ENCODE results near the gene CYP19A1. TPM values are rescaled to one million over a fixed set of nuclear protein-coding genes. Genes with fewer than 3 reads are reported as not detected.

The CYP19A1 gene
- total and polyA plus RNA-seq, 9 of the 15 experiments (the other 6 are each of a cell fraction or from before 2014, with no cell fraction given): 0.16 to 0.63 (median 0.47) TPM; not detected in 3

- TF ChIP-seq ZNF655 (CRISPR knock-in tag; IDR thresholded peaks at IDR 0.05) (no peak), MNT (conservative IDR thresholded peaks at IDR 0.05) (no peak), HES1 (IDR thresholded peaks at IDR 0.05; ENCODE audit: low read depth) (no peak), ZBTB43 (CRISPR knock-in tag; IDR thresholded peaks at IDR 0.05) (no peak)
Measured at GRCh38 chr15:51199541-51199940, 138.9 kb downstream of the CYP19A1 start (continued).

GRCh38 chr15:51198701-51199232 lies 139.6 kb downstream of the CYP19A1 start:
- DNase-seq (ENCODE audit: extremely low read depth in 1 of 4, low spot score in 3 of 4): no peak
- FAIRE-seq: no peak
- Histone ChIP-seq H3K4me1 (replicated peaks in 1 of 2; ENCODE audit: control insufficient read depth in 2 of 2, insufficient read depth in 2 of 2, low read length in 2 of 2) (no peaks in the 10 kb centered on the region), H3K9ac (ENCODE audit: insufficient read depth in 1 of 2, low read depth in 2 of 2, low read length in 2 of 2) (no peak overlapping the region), H3K27me3 (ENCODE audit: control insufficient read depth in 2 of 2, insufficient read depth in 2 of 2, low read length in 2 of 2) (peaks cover 31 to 43% of the 10 kb centered on the region in 2 experiments), H3K27ac (ENCODE audit: extremely low read depth, low read depth, low read length) (no peak overlapping the region), H3K36me3 (ENCODE audit: control insufficient read depth, insufficient read depth, low read length) (no peaks in the 10 kb centered on the region), H3K4me3 (no peak overlapping the region), H3K9me3 (replicated peaks; ENCODE audit: control insufficient read depth, insufficient read depth, low read depth, low read length) (no peaks in the 10 kb centered on the region), H2AFZ (ENCODE audit: low read depth, low read length) (no peak overlapping the region), H3K4me2 (ENCODE audit: insufficient read depth, low read length) (no peak overlapping the region), H3K79me2 (ENCODE audit: control insufficient read depth, insufficient read depth, low read length) (no peaks in the 10 kb centered on the region), H4K20me1 (replicated peaks; ENCODE audit: control insufficient read depth, insufficient read depth, low read length) (peaks cover 10% of the 10 kb centered on the region), H3K9me1 (ENCODE audit: control insufficient read depth, insufficient read depth, low read length) (no peaks in the 10 kb centered on the region)
- no TSS peak for BruUV-seq (replicated peaks)
- CTCF ChIA-PET (ENCODE audit: low intra/inter-chr PET ratio): no interaction called here
- intact Hi-C loops (cut with micrococcal nuclease): no loop called here
- POLR2A ChIA-PET: interaction anchor here (0.9 to 1.5 kb wide), 3 partner anchors 9 to 13 kb away, joined by 4 to 6 read pairs (median 4); no protein-coding TSS in a partner anchor
- no peak for ATAC-seq
- in situ Hi-C loops (cut with MboI): loop anchor here (5.0 kb wide), 1 partner anchor 36 kb away; no protein-coding TSS in a partner anchor
- WGBS (ENCODE audit: insufficient coverage, low coverage, missing lambda C conversion rate): 0% methylated on average over 6 of the region's 6 CpGs
- TF ChIP-seq ZNF77 (CRISPR knock-in tag; IDR thresholded peaks at IDR 0.05) (no peak), USF2 (CRISPR knock-in tag; IDR thresholded peaks at IDR 0.05) (no peak), ATF2 (CRISPR knock-in tag; IDR thresholded peaks at IDR 0.05) (no peak), MYNN (IDR thresholded peaks at IDR 0.05) (no peak), MYNN (CRISPR knock-in tag; IDR thresholded peaks at IDR 0.05) (no peak), ZBTB1 (CRISPR knock-in tag; IDR thresholded peaks at IDR 0.05; ENCODE audit: borderline replicate concordance, low read depth) (no peak), RAD51 (IDR thresholded peaks at IDR 0.05; ENCODE audit: borderline replicate concordance, low read depth) (no peak)

All from K562 (cell line).